Central memory CD4-positive, alpha-beta T cell (primary cell): ENCODE data around the gene ZGRF1.
"Not testable (repeated sequence)": the region's sequence is repeated elsewhere in the genome, so short reads cannot be mapped to it uniquely, and the experiment has no call there.

Source experiments
- DNase-seq: peaks from one replicate; pipeline ENCODE4 v3.0.0; 2022

The ZGRF1 gene

DNA sequence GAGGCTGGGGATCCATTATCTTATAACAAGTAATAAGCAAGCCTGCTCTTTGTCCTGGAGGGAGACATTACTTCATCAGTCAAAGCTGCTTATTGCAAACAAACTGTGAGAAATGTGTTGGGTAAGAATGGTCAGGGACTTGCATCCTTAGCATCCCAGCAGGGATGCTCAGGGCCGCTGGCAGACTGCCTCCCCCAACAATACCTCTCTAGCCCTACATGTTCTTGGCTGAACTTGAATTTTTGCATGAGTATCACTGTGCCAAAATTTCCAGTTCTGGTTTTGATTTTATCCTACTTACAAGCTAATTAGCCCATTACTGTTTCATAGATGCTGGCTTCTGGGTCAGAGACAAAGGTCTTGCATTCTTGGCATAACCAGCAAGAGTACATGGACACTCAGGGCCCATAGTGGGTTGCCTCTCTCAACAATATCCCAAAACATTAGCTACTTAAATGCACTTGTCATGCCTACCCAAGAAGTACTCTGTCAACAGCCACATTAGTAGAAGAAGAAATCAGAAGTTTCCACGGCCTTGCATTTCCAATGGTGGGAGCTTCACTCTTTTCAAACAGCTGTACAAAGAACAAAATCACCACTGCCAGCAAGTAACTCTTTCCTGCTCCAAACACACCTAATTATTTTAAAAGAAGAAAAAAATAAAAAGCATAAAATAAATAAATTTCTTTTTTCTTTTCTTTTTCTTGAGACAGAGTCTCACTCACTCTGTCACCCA is 78.9 kb downstream of the ZGRF1 start:
- no peak for DNase-seq

DNA sequence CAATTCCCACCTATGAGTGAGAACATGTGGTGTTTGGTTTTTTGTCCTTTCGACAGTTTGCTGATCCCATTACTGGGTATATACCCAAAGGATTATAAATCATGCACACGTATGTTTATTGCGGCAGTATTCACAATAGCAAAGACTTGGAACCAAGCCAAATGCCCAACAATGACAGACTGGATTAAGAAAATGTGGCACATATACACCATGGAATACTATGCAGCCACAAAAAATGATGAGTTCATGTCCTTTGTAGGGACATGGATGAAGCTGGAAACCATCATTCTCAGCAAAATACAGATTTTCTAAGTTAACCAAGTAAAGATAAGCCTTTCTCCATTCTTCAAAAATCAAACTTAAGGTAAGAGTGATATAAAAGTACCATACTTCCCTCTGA is 82.4 kb downstream of the ZGRF1 start:
- not testable (repeated sequence) for DNase-seq

- DNase-seq = no peak
These were observed 84.0 kb downstream of the ZGRF1 start for GRCh38 chr4:112552668-112553067.

GRCh38 chr4:112550728-112551127 is 86.0 kb downstream of the ZGRF1 start:
- no peak for DNase-seq

DNA sequence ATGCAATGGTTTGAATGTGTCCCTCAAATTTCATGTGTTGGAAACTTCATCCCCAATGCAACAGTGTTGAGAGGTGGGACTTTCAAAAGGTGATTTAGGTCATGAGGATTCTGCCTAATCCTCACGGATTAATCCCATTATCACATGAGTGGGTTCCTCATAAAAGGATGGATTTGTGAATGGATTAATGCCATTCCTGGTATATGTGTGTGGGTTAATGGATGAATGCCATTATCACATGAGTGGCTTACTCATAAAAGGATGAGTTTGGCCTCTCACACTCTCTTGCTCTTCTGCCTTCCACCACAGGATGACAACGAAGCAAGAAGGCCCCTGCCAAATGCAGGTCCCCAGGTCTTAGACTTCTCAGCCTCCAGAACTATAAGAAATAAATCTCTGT is 90.2 kb downstream of the ZGRF1 start:
- no peak for DNase-seq

DNA sequence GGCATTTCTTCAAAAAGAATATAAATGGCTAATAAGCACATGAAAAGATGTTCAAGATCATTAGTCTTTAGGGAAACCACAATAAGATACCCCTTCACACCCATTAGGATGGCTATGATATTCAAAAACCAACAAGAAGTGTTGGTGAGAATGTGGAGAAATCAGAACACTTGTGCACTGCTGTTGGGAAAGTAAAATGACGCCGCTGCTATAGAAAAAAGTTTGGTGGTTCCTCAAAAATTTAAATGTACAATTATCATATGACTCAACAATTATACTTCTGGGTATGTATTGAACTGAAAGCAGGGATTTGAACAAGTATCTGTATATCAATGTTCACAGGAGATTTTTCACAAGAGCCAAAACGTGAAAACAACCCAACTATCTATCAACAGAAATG is 91.4 kb downstream of the ZGRF1 start:
- DNase-seq = no peak

DNA sequence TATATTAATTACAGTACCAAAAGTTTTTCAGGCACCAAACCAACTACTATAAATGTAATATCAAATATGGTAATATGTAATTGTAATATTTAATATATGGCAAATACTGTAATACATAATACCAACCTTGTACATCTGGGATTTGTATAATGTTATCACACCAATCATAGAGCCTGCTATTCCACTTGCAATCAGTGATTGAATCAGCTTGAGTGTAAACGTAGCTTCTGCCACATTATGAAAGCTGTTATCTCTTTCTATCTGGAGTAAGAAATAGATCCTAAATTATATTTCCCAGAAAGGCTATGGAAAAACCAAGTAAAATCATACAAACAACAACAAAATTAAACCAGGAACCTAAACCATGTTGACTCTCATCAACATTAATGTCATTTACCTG is 96.0 kb downstream of the ZGRF1 start:
- DNase-seq = no peak

DNA sequence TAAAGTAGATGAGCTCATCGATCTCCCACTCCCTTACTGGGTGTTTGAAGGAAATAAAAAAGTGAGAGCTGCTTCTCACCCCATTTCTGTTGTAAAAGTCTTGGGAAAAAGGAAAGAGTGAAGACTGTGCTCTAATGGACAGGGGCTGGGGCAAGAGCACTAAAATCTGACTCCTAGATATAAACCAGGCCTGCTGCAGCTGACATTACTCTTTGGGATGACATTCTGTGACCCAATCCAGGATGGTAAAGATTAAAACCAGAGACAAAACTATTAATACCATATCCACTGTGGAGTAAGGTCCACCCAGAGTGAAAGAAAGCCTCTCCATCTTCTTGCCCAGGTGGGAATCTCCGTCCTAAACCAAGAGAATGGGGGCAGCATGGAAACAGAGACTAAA is 100.6 kb downstream of the ZGRF1 start:
- DNase-seq = no peak

GRCh38 chr4:112532267-112532666 is 104.4 kb downstream of the ZGRF1 start:
- DNase-seq = no peak

- DNase-seq = no peak
These were observed 105.6 kb downstream of the ZGRF1 start for GRCh38 chr4:112531146-112531545.

DNA sequence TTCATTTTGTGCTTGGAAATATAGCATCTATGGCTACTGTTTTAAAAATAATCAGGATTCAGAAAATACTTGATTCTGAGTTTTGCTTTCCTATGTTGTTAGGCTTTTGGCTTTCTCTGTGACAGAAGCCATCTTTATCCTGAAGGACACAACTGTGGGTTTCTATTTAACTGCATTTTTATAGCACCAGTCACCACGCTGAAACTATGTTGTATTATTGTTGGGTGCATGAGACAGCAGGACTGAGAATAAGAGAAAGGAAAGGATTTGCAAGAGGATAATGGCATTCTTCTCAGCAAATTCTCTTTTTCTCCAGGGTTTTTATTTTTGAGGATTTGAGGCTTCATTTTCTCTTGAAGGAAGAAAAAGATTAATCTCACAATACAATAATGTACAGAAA is 110.6 kb downstream of the ZGRF1 start:
- DNase-seq = no peak

GRCh38 chr4:112523764-112524505 is 112.8 kb downstream of the ZGRF1 start:
- peak; percentile 65 for DNase-seq

- peak; percentile 40 for DNase-seq
These were observed 113.5 kb downstream of the ZGRF1 start for GRCh38 chr4:112523008-112523721.

DNA sequence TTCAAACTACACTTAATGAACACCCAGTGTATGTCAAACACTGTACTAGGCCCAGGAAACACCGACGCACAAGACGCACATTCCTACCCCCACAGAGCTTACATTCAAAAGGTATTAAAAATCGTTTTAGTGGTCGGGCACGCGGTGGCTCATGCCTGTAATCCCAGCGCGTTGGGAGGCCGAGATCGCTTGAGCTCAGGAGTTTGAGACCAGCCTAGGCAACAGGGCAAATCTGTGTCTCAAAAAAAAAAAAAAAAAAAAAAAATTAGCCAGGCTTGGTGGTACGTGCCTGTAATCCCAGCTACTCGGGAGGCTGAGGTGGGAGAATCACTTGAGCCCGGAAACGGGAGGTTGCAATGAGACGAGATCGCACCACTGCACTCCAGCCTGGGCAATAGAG is 114.3 kb downstream of the ZGRF1 start:
- DNase-seq = not testable (repeated sequence)

GRCh38 chr4:112521123-112522023 is 115.3 kb downstream of the ZGRF1 start:
- DNase-seq = no peak

- DNase-seq = no peak
These were observed 116.0 kb downstream of the ZGRF1 start for GRCh38 chr4:112520598-112521122.

- no peak for DNase-seq
These were observed 116.8 kb downstream of the ZGRF1 start for GRCh38 chr4:112519689-112520597.

GRCh38 chr4:112518675-112519074 is 118.0 kb downstream of the ZGRF1 start:
- no peak for DNase-seq

DNA sequence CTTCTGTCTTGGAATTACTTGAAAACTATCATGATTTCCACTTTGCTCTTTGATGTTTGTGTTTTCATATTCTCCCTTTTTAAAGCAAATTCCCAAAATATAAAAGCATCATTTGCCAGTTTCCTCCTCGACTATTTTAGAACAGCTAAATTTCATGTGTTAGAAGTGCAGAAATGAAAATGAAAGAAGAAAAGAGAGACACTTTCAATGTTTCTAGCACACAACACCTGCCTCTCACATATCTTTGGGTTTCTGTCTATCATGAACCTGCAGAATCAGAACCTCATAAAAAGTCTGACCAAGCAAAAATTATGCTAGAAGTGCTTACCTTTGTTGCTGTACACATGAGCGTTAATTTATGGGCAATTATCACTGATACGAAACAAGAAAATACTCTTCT is 118.8 kb downstream of the ZGRF1 start:
- no peak for DNase-seq

DNA sequence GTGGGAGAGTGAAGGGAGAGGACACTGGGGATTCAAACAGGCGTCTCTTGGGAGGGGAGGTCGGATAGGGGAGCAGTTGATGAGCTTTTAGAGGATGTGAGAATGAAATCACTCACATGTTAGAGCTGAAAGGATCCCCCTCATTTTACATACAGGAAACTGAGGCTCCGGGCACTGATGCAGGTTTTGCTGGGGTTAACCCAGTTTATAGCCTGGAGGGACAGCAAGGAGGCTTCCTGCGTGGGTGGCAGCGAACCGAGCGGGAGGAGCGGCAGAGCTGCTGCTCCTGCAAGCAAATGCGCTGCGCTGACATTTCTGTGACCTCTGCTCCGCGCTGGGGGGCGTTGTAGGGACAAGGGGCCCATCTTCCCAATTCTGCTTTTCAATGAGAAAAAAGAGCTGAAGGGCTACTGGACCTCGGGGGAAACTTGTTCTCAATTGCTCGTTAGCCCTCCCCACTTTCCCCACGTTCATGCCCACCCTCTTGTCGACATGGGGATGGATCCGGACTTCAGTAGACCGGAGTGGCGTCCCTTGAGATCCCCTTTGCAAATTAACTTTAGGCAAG is 119.6 kb downstream of the ZGRF1 start:
- no peak for DNase-seq

- no peak for DNase-seq
These were observed 120.1 kb downstream of the ZGRF1 start for GRCh38 chr4:112516471-112517066.
